Activated CD4-positive, alpha-beta T cell treated with anti-CD3 and anti-CD28 coated beads, Interleukin-2, amount 50 U/mL, for 4 hours (primary cell): ENCODE results near the gene GPR155.
"Not testable (repeated sequence)": the region's sequence is repeated elsewhere in the genome, so short reads cannot be mapped to it uniquely, and the experiment has no call there.

Source experiments
- DNase-seq, 2 experiments: peaks; one replicate each; pipeline ENCODE4 v3.0.0-alpha.2; 2020

GPR155 gene

DNA sequence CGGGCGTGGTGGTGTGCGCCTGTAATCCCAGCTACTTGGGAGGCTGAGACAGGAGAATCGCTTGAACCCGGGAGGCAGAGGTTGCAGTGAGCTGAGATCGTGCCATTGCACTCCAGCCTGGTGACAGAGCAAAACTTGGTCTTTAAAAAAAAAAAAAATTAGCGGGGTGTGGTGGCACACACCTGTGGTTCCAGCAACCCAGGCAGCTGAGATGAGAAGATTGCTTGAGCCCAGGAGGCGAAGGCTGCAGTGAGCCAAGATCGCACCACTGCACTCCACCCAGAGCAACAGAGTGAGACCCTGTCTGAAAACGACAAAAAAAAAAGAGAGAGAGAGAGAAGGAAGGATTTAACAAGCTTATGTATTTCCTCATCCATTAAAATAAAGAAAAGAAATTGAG lies 2.7 kb upstream of the GPR155 start:
- DNase-seq: not testable (repeated sequence)

- DNase-seq: no peak
These were observed 962 bp upstream of the GPR155 start for GRCh38 chr2:174487820-174488162.

- peak; percentile 99 for DNase-seq
These were observed 435 bp upstream of the GPR155 start for GRCh38 chr2:174487108-174487819.

DNA sequence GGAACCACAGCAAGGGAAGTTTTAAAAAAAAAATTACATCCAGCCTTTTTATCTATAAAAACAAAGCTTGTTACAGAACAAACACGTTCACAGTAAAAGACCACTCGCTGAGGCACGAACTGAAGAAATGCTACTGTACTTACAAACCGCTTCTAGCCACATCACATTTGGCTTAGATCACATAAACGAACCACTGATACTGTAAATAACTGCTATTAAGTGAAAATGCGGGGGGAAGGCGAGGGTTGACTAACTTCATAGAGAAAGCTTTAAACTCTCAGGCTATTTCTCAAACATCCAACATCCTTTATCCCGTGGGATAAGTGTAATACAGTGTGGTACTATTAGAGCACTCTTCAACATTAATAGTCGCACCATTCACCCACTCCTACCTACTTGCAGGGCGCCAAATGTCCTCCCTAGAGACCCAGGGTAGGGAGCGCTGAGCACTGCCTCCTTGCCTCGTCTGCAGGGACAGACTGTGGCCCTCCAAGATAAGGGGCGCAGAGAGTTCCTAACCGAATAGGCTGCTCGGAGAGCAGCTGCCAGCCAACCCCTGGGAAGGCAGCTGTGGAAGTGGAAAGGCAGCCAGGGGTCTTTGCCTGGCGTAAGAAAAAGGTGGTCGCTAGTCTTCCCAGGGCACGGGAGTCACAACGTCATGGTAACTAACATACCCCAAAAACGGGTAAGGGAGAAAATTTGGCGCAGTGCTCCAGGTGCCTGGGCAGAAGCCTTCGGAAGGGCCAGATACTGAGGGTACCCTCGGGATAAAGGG lies 854 bp downstream of the GPR155 start:
- DNase-seq: no peak

GRCh38 chr2:174485045-174485444 lies 1.8 kb downstream of the GPR155 start:
- DNase-seq: not testable (repeated sequence)

- DNase-seq: no peak
These were observed 2.3 kb downstream of the GPR155 start for GRCh38 chr2:174484573-174484972.

DNA sequence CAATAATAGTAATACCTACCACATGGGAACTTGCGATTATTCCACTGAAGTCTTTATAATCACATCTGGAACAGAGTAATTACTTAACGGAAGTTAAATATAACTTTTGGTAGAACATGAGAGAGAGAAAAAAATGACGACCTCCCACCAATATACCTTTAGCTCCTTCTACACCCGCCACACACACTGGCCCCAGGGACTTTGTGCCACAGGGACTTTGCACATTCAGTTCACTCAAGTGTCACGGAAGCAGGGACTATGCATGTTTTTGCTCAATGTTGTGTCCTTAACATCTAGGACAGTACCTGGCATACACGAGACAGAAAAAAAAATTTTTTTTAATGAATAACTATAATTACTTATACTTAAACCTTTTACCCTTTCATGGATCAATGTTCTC lies 4.0 kb downstream of the GPR155 start:
- DNase-seq: no peak

- DNase-seq: no peak
These were observed 9.1 kb downstream of the GPR155 start for GRCh38 chr2:174477759-174478158.

DNA sequence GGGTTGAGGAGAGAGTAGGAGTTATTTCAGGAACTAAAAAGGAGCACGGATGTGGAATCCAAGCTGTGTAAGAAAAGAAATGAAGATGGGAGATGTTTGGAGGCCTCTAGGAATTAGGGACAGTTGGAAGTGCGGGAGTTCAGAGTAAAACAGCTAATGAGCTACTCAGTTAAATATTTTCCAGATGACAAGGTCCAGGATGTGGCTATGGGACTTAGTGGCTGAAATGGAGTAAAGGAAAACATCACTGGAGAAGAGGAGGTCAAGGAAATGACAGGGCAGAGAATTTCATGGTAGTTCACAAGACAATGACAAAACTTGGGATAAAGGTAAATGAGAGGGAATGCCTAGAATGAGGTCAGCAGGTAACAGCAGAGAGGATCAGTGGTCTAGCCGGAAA lies 13.0 kb downstream of the GPR155 start:
- DNase-seq: no peak

DNA sequence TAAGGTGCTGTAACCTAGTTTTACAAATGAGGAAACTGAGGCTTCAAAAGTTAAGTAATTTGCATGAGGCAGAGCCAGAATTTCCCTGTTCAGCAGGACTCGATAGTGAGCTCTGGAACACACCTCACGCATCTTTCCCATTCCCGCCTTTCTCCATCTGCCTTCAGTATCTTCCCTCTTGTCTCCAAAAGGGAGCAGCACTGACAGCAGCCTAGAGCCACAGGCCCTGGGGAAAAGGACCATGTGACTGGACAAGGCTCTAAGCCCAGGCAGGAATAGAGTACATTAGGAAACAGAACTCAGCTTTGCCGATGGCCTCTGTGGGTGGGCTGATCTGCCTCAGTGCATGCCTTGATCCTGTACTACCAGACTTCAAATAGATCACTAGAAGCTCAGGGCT lies 21.5 kb downstream of the GPR155 start:
- DNase-seq: no peak

GRCh38 chr2:174461221-174461620 lies 25.6 kb downstream of the GPR155 start:
- no peak for DNase-seq

GRCh38 chr2:174454566-174454965 lies 32.3 kb downstream of the GPR155 start:
- no peak for DNase-seq

DNA sequence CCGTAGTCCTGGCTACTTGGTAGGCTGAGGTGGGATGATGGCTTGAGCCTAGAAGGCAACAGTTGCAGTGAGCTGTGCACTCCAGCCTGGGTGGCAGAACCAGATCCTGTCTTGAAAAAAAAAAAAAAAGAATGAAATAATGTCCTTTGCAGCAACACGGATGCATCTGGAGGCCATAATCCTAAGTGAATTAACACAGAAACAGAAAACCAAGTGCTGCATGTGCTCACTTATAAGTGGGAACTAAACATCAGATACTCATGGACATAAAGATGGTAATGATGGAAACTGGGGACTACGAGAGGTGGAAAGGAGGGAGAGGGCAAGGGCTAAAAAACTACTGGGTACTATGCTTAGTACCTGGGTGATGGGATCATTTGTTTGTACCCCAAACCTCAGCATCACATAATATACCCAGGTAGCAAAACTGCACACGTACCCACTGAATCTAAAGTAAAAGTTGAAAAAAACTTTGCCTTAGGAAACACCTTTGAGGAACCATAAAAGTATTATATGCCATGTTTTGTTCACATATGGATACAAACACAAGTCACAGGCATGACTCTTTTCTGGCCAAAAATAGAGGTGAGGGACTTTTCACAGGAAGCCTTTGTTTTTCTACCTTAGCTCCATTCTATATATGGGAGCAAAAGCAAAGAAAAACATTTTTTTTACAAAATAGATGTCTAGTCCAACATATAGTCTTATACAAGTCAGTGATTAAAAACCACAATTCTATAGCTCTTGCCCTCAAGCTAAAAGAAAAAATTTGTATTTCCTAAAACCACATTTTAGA lies 36.6 kb downstream of the GPR155 start:
- no peak for DNase-seq

GRCh38 chr2:174449033-174449432 lies 37.8 kb downstream of the GPR155 start:
- no peak for DNase-seq

DNA sequence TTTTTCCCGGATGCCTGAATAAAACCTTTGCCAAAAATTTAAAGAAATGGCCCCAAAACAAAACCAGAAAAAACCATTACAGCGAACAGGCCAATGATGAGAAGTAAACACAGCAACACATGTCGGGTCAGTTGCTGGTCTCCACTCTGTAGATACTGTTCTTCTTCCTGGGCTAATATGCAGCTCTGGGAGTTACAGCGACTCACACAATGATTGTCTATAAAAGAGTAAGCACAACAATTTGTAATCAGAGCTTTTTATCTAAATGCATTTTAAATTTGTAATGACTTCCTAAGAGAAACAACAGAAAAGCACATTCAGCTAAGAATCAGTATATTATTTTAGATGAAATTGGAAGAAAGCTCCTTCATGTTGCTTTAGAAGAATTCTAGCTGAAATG lies 40.3 kb downstream of the GPR155 start:
- DNase-seq: no peak

GRCh38 chr2:174445248-174445647 lies 41.6 kb downstream of the GPR155 start:
- no peak for DNase-seq

DNA sequence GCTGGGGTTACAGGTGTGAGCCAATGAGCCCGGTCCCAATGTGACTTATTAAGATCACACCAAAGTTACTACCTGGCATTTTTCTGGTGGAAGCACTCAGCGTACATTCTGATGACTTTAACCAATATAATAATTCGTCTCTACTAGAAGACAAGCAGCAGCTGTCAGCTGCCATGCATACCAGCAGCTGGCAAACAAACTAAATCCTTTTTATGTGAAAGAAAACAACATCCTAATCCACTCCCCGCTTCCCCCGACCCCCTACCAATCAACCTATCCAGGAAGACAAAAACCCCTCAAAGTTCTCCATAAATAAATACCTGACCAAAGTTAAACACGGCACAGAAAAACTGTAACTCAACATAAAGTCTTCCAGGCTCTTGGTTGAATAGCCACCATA lies 42.1 kb downstream of the GPR155 start:
- DNase-seq: no peak

- DNase-seq: no peak
These were observed 44.0 kb downstream of the GPR155 start for GRCh38 chr2:174442546-174443510.

GRCh38 chr2:174439950-174440349 lies 46.9 kb downstream of the GPR155 start:
- no peak for DNase-seq

- DNase-seq: no peak
These were observed 47.5 kb downstream of the GPR155 start for GRCh38 chr2:174439323-174439722.

GRCh38 chr2:174438146-174438886 lies 48.5 kb downstream of the GPR155 start:
- no peak for DNase-seq

DNA sequence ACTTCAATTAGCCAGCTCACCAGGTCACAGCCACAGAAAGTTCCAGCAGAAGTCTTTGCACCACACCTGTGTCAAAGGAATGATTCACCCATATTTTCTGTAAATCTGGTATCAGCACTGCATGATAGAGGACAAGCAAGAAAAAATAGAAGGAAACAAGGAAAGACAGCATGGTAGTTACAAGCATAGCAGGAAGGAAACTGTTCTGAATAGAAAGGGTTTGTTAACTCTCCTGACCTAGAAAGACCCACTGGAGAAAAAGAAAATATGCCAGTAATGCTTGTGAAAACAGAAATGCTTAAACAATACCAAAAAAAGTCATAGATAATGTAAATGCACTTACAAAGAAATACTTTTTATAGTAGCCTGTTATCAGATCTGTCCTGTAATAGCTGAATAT lies 50.5 kb downstream of the GPR155 start:
- no peak for DNase-seq
